Measurements from ENCODE around the gene PTCH2. TPM values are rescaled to one million over a fixed set of nuclear protein-coding genes. Genes with fewer than 3 reads are reported as not detected.
"Not testable (repeated sequence)": the region's sequence is repeated elsewhere in the genome, so short reads cannot be mapped to it uniquely, and the experiment has no call there.

PTCH2 gene
- total RNA-seq, 2 experiments from 2014 or later: 0.61 to 0.62 TPM

DNA sequence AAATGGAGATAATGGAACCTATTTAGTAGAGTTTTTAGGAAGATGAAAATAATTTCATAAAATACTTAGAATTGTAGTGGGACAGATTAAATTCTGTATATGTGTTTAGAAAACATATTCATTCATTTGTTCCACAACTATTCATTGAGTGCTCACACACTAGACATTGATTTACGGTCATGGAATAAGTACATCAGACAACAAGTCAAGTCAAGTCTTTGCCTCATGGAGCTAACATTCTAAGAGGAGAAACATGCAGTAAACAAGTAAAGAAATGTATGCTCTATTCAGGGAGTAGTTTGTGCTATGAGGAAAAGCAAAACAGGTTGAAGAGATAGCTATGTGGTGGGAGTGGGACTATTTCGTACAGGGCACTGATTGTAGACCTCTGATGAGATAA, 25.7 kb downstream of the PTCH2 start:
- H3K27ac Mint-ChIP-seq: peak overlapping the region; percentile 30
- peaks cover 20% of the 10 kb centered on the region for H3K36me3 Mint-ChIP-seq
- no peak for DNase-seq
- no peak overlapping the region for H3K4me3 Mint-ChIP-seq
- H3K9me3 Mint-ChIP-seq: no peaks in the 10 kb centered on the region
- intact Hi-C loops (cut with micrococcal nuclease): loop anchor here (10.0 kb wide), 1 partner anchor 1453 kb away; the partner anchor contains the start of gene ELOVL1
- H3K27me3 Mint-ChIP-seq: no peaks in the 10 kb centered on the region
- ChIA-PET POLR2A (interaction anchor here (0.6 to 7.3 kb wide), 6 partner anchors 9 to 94 kb away, joined by 3 to 404 read pairs (median 55); partner anchors contain the start of genes BTBD19, DYNLT4, PLK3 and RNU5D-1), CTCF (interaction anchor here (0.9 to 4.9 kb wide), 5 partner anchors 9 to 86 kb away, joined by 3 to 48 read pairs (median 39); partner anchors contain the start of genes BTBD19, DYNLT4, PLK3 and RNU5D-1)
- peaks cover 52% of the 10 kb centered on the region for H3K4me1 Mint-ChIP-seq (ENCODE audit: low read depth)

- H3K27me3 Mint-ChIP-seq, H3K27ac Mint-ChIP-seq, DNase-seq, H3K9me3 Mint-ChIP-seq, H3K4me3 Mint-ChIP-seq: not testable (repeated sequence)
- intact Hi-C loops (cut with micrococcal nuclease): loop anchor here (10.0 kb wide), 1 partner anchor 1451 kb away; the partner anchor contains the start of gene ELOVL1
- peaks cover 31% of the 10 kb centered on the region for H3K36me3 Mint-ChIP-seq
- POLR2A ChIA-PET: interaction anchor here (1.0 to 9.5 kb wide), 2 partner anchors 16 to 85 kb away, joined by 6 to 263 read pairs; partner anchors contain the start of genes PLK3 and RNU5D-1
- H3K4me1 Mint-ChIP-seq (ENCODE audit: low read depth): peaks cover 60% of the 10 kb centered on the region
- CTCF ChIA-PET: interaction anchor here (0.6 to 5.1 kb wide), 2 partner anchors 16 to 87 kb away, joined by 5 to 39 read pairs; partner anchors contain the start of gene PLK3
Measured at GRCh38 chr1:44815926-44816325, 27.1 kb downstream of the PTCH2 start.

DNA sequence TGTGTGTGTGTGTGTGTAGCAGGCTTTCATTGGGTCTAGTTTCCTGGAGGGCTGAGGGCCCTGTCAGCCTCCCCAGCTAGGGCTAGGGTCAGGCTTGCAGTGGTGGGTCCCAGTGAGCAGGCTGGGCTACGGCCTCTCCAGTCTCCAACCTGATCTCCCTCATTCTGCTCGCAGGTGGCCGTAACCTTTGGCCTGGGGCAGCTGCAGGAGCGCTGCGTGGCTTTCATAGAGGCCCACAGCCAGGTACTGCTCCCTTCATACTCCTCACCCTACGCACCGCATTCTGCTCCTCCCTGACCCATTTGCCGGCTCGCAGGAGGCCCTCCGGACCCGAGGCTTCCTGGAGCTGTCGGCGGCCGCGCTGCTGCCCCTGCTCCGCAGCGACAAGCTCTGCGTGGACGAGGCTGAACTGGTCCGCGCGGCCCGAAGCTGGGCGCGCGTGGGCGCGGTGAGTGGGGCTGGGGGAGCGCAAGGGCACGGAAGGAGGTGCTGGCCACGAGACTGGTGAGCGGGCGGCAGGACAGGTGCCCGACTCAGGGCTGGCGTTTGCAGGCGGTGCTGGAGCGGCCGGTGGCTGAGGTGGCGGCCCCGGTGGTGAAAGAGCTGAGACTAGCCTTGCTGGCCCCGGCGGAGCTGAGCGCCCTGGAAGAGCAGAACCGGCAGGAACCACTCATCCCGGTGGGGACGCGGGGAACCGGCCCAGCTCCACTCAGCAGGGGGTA, 30.1 kb downstream of the PTCH2 start:
- Mint-ChIP-seq H3K4me3 (peak overlapping the region; percentile 73), H3K27ac (peak overlapping the region; percentile 98), H3K36me3 (peaks cover 51% of the 10 kb centered on the region), H3K4me1 (ENCODE audit: low read depth) (peaks cover 67% of the 10 kb centered on the region), H3K9me3 (no peaks in the 10 kb centered on the region), H3K27me3 (no peaks in the 10 kb centered on the region)
- intact Hi-C loops (cut with micrococcal nuclease): loop anchor here (10.0 kb wide), 1 partner anchor 1448 kb away; the partner anchor contains the start of gene ELOVL1
- ChIA-PET CTCF (interaction anchor here (0.8 to 5.1 kb wide), 9 partner anchors 13 to 198 kb away, joined by 3 to 39 read pairs (median 4); partner anchors contain the start of genes HECTD3, PLK3 and RNU5D-1), POLR2A (interaction anchor here (1.1 to 9.5 kb wide), 7 partner anchors 13 to 91 kb away, joined by 3 to 263 read pairs (median 11); partner anchors contain the start of genes PLK3, RNU5D-1 and RPS8)
- DNase-seq: no peak

GRCh38 chr1:44811234-44811633, 31.8 kb downstream of the PTCH2 start:
- peaks cover 61% of the 10 kb centered on the region for H3K36me3 Mint-ChIP-seq
- DNase-seq: no peak
- no peaks in the 10 kb centered on the region for H3K27me3 Mint-ChIP-seq
- CTCF ChIA-PET: interaction anchor here (0.7 to 5.1 kb wide), 3 partner anchors 8 to 11 kb away, joined by 4 to 53 read pairs (median 39); partner anchors contain the start of gene PLK3
- POLR2A ChIA-PET: interaction anchor here (1.0 to 15.8 kb wide), 5 partner anchors 9 to 89 kb away, joined by 3 to 404 read pairs (median 94); partner anchors contain the start of gene PLK3
- H3K4me1 Mint-ChIP-seq (ENCODE audit: low read depth): peaks cover 76% of the 10 kb centered on the region
- peak overlapping the region; percentile 73 for H3K4me3 Mint-ChIP-seq
- no peaks in the 10 kb centered on the region for H3K9me3 Mint-ChIP-seq
- intact Hi-C loops (cut with micrococcal nuclease): loop anchor here (10.0 kb wide), 1 partner anchor 1446 kb away; the partner anchor contains the start of gene ELOVL1
- peak overlapping the region; percentile 98 for H3K27ac Mint-ChIP-seq

GRCh38 chr1:44810762-44811105, 32.3 kb downstream of the PTCH2 start:
- peak overlapping the region; percentile 98 for H3K27ac Mint-ChIP-seq
- not testable (repeated sequence) for H3K27me3 Mint-ChIP-seq, DNase-seq, H3K9me3 Mint-ChIP-seq
- H3K4me1 Mint-ChIP-seq (ENCODE audit: low read depth): peaks cover 76% of the 10 kb centered on the region
- peak overlapping the region; percentile 73 for H3K4me3 Mint-ChIP-seq
- CTCF ChIA-PET: interaction anchor here (3.5 kb wide), 1 partner anchor 10 kb away, joined by 53 read pairs; the partner anchor contains the start of gene PLK3
- POLR2A ChIA-PET: interaction anchor here (1.0 to 15.8 kb wide), 6 partner anchors 10 to 529 kb away, joined by 4 to 404 read pairs (median 66); partner anchors contain the start of genes MUTYH, PLK3, RPS8 and TOE1
- intact Hi-C loops (cut with micrococcal nuclease): loop anchor here (10.0 kb wide), 1 partner anchor 1446 kb away; the partner anchor contains the start of gene ELOVL1
- H3K36me3 Mint-ChIP-seq: peaks cover 60% of the 10 kb centered on the region

- intact Hi-C loops (cut with micrococcal nuclease): loop anchor here (10.0 kb wide), 1 partner anchor 1445 kb away; the partner anchor contains the start of gene ELOVL1
- Mint-ChIP-seq H3K4me1 (ENCODE audit: low read depth) (peaks cover 78% of the 10 kb centered on the region), H3K4me3 (peak overlapping the region; percentile 73), H3K27ac (peak overlapping the region; percentile 98), H3K36me3 (peaks cover 60% of the 10 kb centered on the region), H3K9me3 (no peaks in the 10 kb centered on the region), H3K27me3 (no peaks in the 10 kb centered on the region)
- CTCF ChIA-PET: interaction anchor here (0.8 to 3.5 kb wide), 12 partner anchors 9 to 202 kb away, joined by 3 to 53 read pairs (median 10); partner anchors contain the start of genes PLK3, RNU5D-1, RPS8 and UROD
- POLR2A ChIA-PET: interaction anchor here (0.9 to 15.8 kb wide), 15 partner anchors 10 to 529 kb away, joined by 3 to 404 read pairs (median 9); partner anchors contain the start of genes EIF2B3, HECTD3, MUTYH and PLK3
- DNase-seq: peak; percentile 71
Measured at GRCh38 chr1:44810101-44810761, 32.8 kb downstream of the PTCH2 start.

DNA sequence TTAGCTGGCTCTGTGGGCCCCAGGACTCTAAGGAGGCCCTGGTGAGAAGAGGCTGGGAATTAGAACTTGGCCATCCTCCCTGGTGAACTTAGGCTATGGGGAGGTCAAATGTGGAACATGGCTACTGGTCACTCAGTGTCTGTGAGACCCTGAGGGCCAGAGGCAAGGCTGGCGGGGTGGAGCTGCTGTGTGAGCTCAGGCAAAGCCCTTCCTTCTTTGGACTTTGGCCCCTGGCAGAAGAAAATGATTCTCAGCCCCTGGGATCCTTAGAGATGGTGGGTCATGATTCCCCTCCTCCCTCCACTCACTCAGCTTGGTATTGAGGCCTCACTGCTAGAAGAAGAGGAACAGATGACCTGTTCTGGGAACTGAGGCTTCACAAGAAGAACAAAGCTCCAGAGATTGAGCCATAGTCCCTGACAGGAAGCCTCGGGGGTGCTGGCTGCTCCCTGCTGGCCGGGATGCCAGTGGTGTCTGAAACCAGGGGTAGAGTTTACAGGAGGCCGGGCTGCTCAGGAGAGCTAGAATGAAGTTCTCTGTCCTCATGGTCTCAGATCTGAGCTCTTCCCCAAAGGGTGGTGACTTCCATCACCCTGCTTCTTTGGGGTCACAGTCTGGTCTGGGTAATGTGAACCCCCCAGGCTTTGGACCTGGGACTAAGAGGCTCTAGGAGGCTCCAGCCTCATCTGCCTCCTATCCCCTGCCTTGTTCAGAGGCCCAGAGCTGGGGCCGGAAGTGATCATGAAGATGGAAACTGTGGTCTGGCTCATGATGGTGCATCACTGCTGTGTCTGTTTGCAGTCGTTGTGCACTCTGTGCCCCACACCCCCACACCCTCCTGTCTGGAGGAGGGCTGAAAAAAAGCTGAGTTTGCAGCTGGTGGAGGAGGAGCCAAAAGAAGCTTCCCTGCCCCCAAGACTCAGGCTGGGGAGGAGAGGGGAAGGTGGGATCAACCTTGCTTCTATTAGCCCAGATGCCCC, 33.8 kb downstream of the PTCH2 start:
- peaks cover 80% of the 10 kb centered on the region for H3K4me1 Mint-ChIP-seq (ENCODE audit: low read depth)
- peak; percentile 96 for DNase-seq
- intact Hi-C loops (cut with micrococcal nuclease): loop anchor here (1.0 to 10.0 kb wide), 9 partner anchors 8 to 878 kb away; partner anchors contain the start of genes ARMH1, GPBP1L1, HECTD3 and NASP
- ChIA-PET POLR2A (interaction anchor here (0.6 to 15.8 kb wide), 19 partner anchors 9 to 530 kb away, joined by 3 to 404 read pairs (median 7); partner anchors contain the start of genes EIF2B3, HECTD3, MUTYH and PLK3), CTCF (interaction anchor here (0.8 to 3.5 kb wide), 15 partner anchors 9 to 203 kb away, joined by 3 to 53 read pairs (median 9); partner anchors contain the start of genes BEST4, PLK3, RNU5D-1 and RPS8)
- peaks cover 60% of the 10 kb centered on the region for H3K36me3 Mint-ChIP-seq
- peak overlapping the region; percentile 98 for H3K27ac Mint-ChIP-seq
- peak overlapping the region; percentile 73 for H3K4me3 Mint-ChIP-seq
- H3K27me3 Mint-ChIP-seq: no peaks in the 10 kb centered on the region
- no peaks in the 10 kb centered on the region for H3K9me3 Mint-ChIP-seq

DNA sequence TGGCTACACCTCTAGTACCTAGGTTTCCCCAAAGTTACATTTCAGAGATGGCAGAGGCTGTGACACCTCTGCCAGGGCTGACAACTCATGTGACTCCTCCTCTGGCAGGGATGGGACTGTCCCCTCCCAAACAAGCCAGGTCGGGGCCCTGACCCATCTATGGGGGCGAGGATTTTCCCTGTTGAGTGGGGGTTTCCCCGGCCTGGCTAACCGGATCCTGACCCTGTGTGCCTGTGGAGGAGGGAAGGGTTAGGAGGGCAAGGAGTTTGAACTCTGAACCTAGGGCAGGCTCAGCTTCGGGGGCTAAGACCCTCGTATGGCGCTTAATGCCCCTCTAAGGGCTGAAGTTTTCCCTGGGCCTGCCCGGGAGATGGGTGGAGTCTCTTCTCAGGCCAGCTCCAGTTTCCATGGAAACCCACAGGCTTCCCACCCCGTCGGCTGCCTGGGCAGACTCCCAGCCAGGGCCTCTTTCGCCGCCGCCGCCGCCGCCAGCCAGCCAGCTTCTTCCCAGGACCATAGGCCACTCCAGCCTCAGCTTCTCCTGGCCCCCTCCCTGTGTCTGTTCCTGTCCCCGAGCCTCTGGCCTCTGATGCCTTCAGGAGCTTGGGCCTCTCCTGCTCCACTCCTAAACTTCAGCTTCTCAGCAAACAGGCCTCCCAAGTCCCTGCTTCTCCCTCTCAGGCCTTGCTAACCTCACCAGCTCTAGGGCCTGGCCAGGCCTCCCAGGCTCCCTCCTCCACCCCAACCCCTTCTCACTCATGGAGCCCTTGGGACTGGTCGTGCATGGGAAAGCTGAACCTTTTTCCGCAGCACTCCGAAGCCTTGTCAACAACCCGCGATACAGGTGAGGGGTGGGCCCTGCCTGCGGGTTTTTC, 34.8 kb downstream of the PTCH2 start, which contains the start of gene BTBD19:
TSS of gene BTBD19 (plus strand) at position 461 of the 875 bp plus-strand sequence. CDS start at position 759, 298 bp downstream.
- peak within 1 kb of the TSS; percentile 73 for H3K4me3 Mint-ChIP-seq
- H3K4me1 Mint-ChIP-seq (ENCODE audit: low read depth): peaks cover 86% of the 10 kb centered on the region
- no peaks in the 10 kb centered on the region for H3K27me3 Mint-ChIP-seq
- intact Hi-C loops (cut with micrococcal nuclease): loop anchor here (5.0 to 10.0 kb wide), 6 partner anchors 136 to 879 kb away; partner anchors contain the start of genes ARMH1, GPBP1L1, HECTD3 and NASP
- no peaks in the 10 kb centered on the region for H3K9me3 Mint-ChIP-seq
- H3K27ac Mint-ChIP-seq: peak within 1 kb of the TSS; percentile 98
- peak; percentile 93 for DNase-seq
- ChIA-PET POLR2A (interaction anchor here (0.6 to 15.8 kb wide), 17 partner anchors 8 to 531 kb away, joined by 3 to 404 read pairs (median 7); partner anchors contain the start of genes HECTD3, MUTYH, PLK3 and RNU5D-1), CTCF (interaction anchor here (1.3 to 3.5 kb wide), 12 partner anchors 8 to 87 kb away, joined by 3 to 53 read pairs (median 12); partner anchors contain the start of genes BEST4, PLK3, RNU5D-1 and RPS8)
- H3K36me3 Mint-ChIP-seq: peaks cover 63% of the 10 kb centered on the region

Measured in activated CD4-positive, alpha-beta memory T cell treated with anti-CD3 and anti-CD28 coated beads for 36 hours (primary cell).